Lung (tissue), 12 donors: ENCODE results near the gene AGMO. TPM values are rescaled to one million over a fixed set of nuclear protein-coding genes. Genes with fewer than 3 reads are reported as not detected.

Source experiments
- ATAC-seq: fragments of 200-7000 bp; cut with Tn5 transposase; one replicate; pipeline ENCODE4 v1.9.1; 2020; ENCODE audit warnings: moderate number of reproducible peaks; ENCODE audit not compliant: insufficient read depth, low FRiP score
- DNase-seq, 3 donors: peaks; one replicate each; pipeline ENCODE4 v3.0.0-alpha.2; 2013 to 2017
- H3K27ac ChIP-seq, 2 donors: one replicate each; pipeline ENCODE4 v1.5.1; 2013; ENCODE audit warnings: mild to moderate bottlenecking in 2 of 2, moderate library complexity in 2 of 2, control low read depth in 1 of 2, inconsistent platforms in 1 of 2, low read depth in 1 of 2, low read length in 1 of 2
- H3K27me3 ChIP-seq, 3 donors: one replicate each; pipeline ENCODE4 v1.5.1; 2013; ENCODE audit warnings: low read length in 2 of 3; ENCODE audit not compliant: control insufficient read depth in 3 of 3, insufficient read depth in 3 of 3
- H3K36me3 ChIP-seq, 4 donors: one replicate each; pipeline ENCODE4 v1.5.1; 2013; ENCODE audit warnings: low read length in 4 of 4, mild to moderate bottlenecking in 1 of 4, moderate library complexity in 1 of 4; ENCODE audit not compliant: control insufficient read depth in 4 of 4, insufficient read depth in 4 of 4
- H3K4me1 ChIP-seq, 5 donors: one replicate each; pipeline ENCODE4 v1.5.1; 2013; ENCODE audit warnings: low read length in 5 of 5, mild to moderate bottlenecking in 2 of 5, moderate library complexity in 1 of 5; ENCODE audit not compliant: control insufficient read depth in 5 of 5, insufficient read depth in 5 of 5
- H3K4me3 ChIP-seq: one replicate; pipeline ENCODE4 v1.5.1; 2013; ENCODE audit warnings: mild to moderate bottlenecking, control low read depth, moderate library complexity
- H3K9ac ChIP-seq, 2 donors: one replicate each; pipeline ENCODE4 v1.5.1; 2013; ENCODE audit warnings: low read length in 2 of 2, control low read depth in 1 of 2; ENCODE audit not compliant: insufficient read depth in 1 of 2
- H3K9me3 ChIP-seq, 4 donors: one replicate each; pipeline ENCODE4 v1.5.1; 2013; ENCODE audit warnings: low read length in 3 of 4, mild to moderate bottlenecking in 1 of 4, moderate library complexity in 1 of 4; ENCODE audit not compliant: control insufficient read depth in 4 of 4, insufficient read depth in 3 of 4
- CTCF ChIP-seq: IDR thresholded peaks from 2 replicates; pipeline ENCODE4 v1.5.1; 2012; ENCODE audit warnings: mild to moderate bottlenecking; ENCODE audit errors: control extremely low read depth, extremely low read depth
- WGBS, 2 donors: extraction: QIAGEN DNeasy Blood & Tissue Kit; methylation state at CpG; one replicate each; pipeline ENCODE4 v1.1.7; 2013; 5-methylcytosine and 5-hydroxymethylcytosine counted together
- polyA plus RNA-seq, 2 donors: library from polyadenylated mRNA; stranded (reverse); fragments of 200-250 nt; gene quantifications; one replicate each; pipeline ENCODE4 v1.2.1, GENCODE V29; 2013
- total RNA-seq, 2 donors: library from RNA; depleted of rRNA in 1 of 2; stranded (reverse); fragments of >200 nt in 1 of 2; gene quantifications; one replicate each; pipeline ENCODE4 v1.2.1, GENCODE V29; 2014 to 2021
- donor health status: control.
- donor health status: control.
- donor health status: Bipolar disorder and iron deficiency.
- donor health status: healthy.
- donor health status: DM: yes; HTN: yes; CAD: no.

AGMO gene
- total and polyA plus RNA-seq, 4 donors, result 0.03 to 0.74 (median 0.11) TPM

GRCh38 chr7:15567652-15568051 is 5.8 kb upstream of the AGMO start:
- H3K9me3 ChIP-seq, result peaks cover 0 to 3% (median 0%) of the 10 kb centered on the region in 4 donors
- no peaks in the 10 kb centered on the region for H3K4me1 ChIP-seq
- ATAC-seq (no peak), DNase-seq (no peak)
- H3K27ac ChIP-seq, result no peak overlapping the region
- TF ChIP-seq CTCF, result no peak
- no peak overlapping the region for H3K4me3 ChIP-seq
- no peaks in the 10 kb centered on the region for H3K27me3 ChIP-seq
- H3K36me3 ChIP-seq, result no peaks in the 10 kb centered on the region
- H3K9ac ChIP-seq, result no peak overlapping the region
- WGBS, 2 donors, result 46 to 59% methylated on average over 2 of the region's 2 CpGs

GRCh38 chr7:15567036-15567435 is 5.2 kb upstream of the AGMO start:
- no peaks in the 10 kb centered on the region for H3K36me3 ChIP-seq
- ATAC-seq (no peak), DNase-seq (no peak)
- WGBS, 2 donors, result 70 to 85% methylated on average over 3 of the region's 3 CpGs
- no peak for TF ChIP-seq CTCF
- H3K27me3 ChIP-seq, result no peaks in the 10 kb centered on the region
- H3K4me1 ChIP-seq, result no peaks in the 10 kb centered on the region
- no peak overlapping the region for H3K9ac ChIP-seq
- no peak overlapping the region for H3K27ac ChIP-seq
- H3K4me3 ChIP-seq, result no peak overlapping the region
- peaks cover 0 to 3% (median 0%) of the 10 kb centered on the region in 4 donors for H3K9me3 ChIP-seq

GRCh38 chr7:15566476-15566875 is 4.7 kb upstream of the AGMO start:
- ATAC-seq (no peak), DNase-seq (no peak)
- Histone ChIP-seq H3K27me3 (no peaks in the 10 kb centered on the region), H3K9ac (no peak overlapping the region), H3K4me3 (no peak overlapping the region), H3K27ac (no peak overlapping the region), H3K4me1 (peaks cover 0 to 3% (median 0%) of the 10 kb centered on the region in 5 donors), H3K9me3 (peaks cover 0 to 3% (median 0%) of the 10 kb centered on the region in 4 donors), H3K36me3 (no peaks in the 10 kb centered on the region)
- TF ChIP-seq CTCF, result no peak
- WGBS, 2 donors, result 85 to 91% methylated on average over 5 of the region's 5 CpGs

GRCh38 chr7:15560968-15561367 is 847 bp downstream of the AGMO start:
- 70 to 87% methylated on average over 1 of the region's 1 CpG for WGBS, 2 donors
- ATAC-seq, result no peak
- Histone ChIP-seq H3K36me3 (no peaks in the 10 kb centered on the region), H3K9me3 (peaks cover 0 to 3% (median 0%) of the 10 kb centered on the region in 4 donors), H3K4me1 (peaks cover 0 to 7% (median 0%) of the 10 kb centered on the region in 5 donors), H3K4me3 (no peak overlapping the region), H3K27me3 (no peaks in the 10 kb centered on the region), H3K27ac (no peak overlapping the region), H3K9ac (no peak overlapping the region)
- TF ChIP-seq CTCF, result no peak
- DNase-seq, result no peak
